Keratinocyte (primary cell): Measurements from ENCODE around the gene CX3CR1.

Source experiments
- CTCF ChIP-seq, 3 experiments: IDR thresholded peaks in 1 of 3; conservative IDR thresholded peaks in 1 of 3; optimal IDR thresholded peaks in 1 of 3; 2 replicates in 2 of 3; 3 replicates in 1 of 3; pipeline versions ENCODE3 to v1.5.1; 2011; ENCODE audit warnings: low read length in 3 of 3, mild to moderate bottlenecking in 3 of 3, moderate library complexity in 2 of 3, control low read depth in 1 of 3, inconsistent platforms in 1 of 3; ENCODE audit not compliant: insufficient read depth in 2 of 3; ENCODE audit errors: extremely low read depth in 1 of 3
- EZH2 ChIP-seq: IDR thresholded peaks from one replicate; pipeline ENCODE4 v1.6.1; 2012; ENCODE audit warnings: inconsistent platforms, mild to moderate bottlenecking, low read length, moderate library complexity

- TF ChIP-seq EZH2 (no peak), CTCF (optimal IDR thresholded peaks at IDR 0.05 in 1 of 3, IDR thresholded peaks at IDR 0.05 in 1 of 3, conservative IDR thresholded peaks at IDR 0.05 in 1 of 3; ENCODE audit: extremely low read depth in 1 of 3, insufficient read depth in 2 of 3, low read length in 3 of 3) (no peak)
Observed at GRCh38 chr3:39299279-39299678, 19.4 kb upstream of the CX3CR1 start.
